Measurements from ENCODE around the gene SLC66A2. TPM values are rescaled to one million over a fixed set of nuclear protein-coding genes. Genes with fewer than 3 reads are reported as not detected.

Gene SLC66A2
- total and polyA plus RNA-seq, 2 of the 13 experiments (the other 11 are each of a cell fraction or from before 2014, with no cell fraction given) = 33.5 to 41.9 TPM

DNA sequence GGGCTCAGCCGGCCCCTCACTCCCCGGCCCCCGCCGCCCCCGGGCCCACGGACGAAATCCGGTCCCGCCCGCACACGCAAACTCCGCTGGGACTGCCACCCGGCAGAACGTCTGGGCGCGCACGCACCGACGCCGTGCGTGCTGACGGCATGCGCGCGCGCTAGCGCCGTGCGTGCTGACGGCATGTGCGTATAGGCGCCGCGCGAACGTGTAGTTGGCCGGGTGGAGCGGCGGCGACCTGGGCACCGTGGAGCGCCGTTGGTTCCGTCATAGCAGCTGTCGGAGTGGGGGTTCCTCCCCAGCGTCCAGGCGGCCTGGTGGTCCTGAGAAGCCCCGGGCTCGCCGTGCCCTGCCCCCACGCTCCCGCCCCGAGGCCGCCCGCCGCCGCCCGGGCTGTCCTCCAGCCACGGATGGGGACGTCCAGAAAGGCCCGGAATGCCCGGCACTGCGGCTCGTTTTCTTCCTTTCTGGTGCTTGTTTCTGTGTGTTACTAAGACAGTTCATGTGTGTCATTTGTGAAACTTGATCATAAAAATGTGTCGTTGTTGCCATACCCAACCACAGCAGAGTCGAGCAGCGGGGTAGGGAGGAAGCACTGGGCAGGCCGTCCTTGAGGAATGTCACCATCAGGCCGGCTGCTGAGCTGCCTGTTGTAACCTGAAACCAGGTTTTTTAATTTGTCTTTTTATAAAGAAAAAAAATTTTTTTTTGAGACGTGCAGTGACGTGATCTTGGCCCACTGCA is 37.2 kb upstream of the SLC66A2 start, which contains the start of gene TXNL4A (continued):
- TF ChIP-seq, protein P1, sequence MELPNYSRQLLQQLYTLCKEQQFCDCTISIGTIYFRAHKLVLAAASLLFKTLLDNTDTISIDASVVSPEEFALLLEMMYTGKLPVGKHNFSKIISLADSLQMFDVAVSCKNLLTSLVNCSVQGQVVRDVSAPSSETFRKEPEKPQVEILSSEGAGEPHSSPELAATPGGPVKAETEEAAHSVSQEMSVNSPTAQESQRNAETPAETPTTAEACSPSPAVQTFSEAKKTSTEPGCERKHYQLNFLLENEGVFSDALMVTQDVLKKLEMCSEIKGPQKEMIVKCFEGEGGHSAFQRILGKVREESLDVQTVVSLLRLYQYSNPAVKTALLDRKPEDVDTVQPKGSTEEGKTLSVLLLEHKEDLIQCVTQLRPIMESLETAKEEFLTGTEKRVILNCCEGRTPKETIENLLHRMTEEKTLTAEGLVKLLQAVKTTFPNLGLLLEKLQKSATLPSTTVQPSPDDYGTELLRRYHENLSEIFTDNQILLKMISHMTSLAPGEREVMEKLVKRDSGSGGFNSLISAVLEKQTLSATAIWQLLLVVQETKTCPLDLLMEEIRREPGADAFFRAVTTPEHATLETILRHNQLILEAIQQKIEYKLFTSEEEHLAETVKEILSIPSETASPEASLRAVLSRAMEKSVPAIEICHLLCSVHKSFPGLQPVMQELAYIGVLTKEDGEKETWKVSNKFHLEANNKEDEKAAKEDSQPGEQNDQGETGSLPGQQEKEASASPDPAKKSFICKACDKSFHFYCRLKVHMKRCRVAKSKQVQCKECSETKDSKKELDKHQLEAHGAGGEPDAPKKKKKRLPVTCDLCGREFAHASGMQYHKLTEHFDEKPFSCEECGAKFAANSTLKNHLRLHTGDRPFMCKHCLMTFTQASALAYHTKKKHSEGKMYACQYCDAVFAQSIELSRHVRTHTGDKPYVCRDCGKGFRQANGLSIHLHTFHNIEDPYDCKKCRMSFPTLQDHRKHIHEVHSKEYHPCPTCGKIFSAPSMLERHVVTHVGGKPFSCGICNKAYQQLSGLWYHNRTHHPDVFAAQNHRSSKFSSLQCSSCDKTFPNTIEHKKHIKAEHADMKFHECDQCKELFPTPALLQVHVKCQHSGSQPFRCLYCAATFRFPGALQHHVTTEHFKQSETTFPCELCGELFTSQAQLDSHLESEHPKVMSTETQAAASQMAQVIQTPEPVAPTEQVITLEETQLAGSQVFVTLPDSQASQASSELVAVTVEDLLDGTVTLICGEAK (IDR thresholded peaks at IDR 0.05) = no peak
- TF ChIP-seq, protein P1 (CRISPR knock-in tag; IDR thresholded peaks at IDR 0.05) = peak; percentile 40; the same call in 1 of the 2 replicates
- TF ChIP-seq ZMYM3 (CRISPR knock-in tag; IDR thresholded peaks at IDR 0.05) = no peak
- peak; percentile 67; the same call in 1 of the 2 replicates for TF ChIP-seq ZFP36L1 (CRISPR knock-in tag; IDR thresholded peaks at IDR 0.05)
- peak; percentile 49 for TF ChIP-seq HDAC2 (CRISPR knock-in tag; IDR thresholded peaks at IDR 0.05)
- TF ChIP-seq POLR2AphosphoS2 (IDR thresholded peaks at IDR 0.05; ENCODE audit: low read depth, low read length) = 0 out of 2 replicates have a peak, but pooled peaks have one; percentile 58
- no peak for TF ChIP-seq GLMP (CRISPR knock-in tag; IDR thresholded peaks at IDR 0.05; ENCODE audit: borderline replicate concordance)
- no peak for TF ChIP-seq GABPA (IDR thresholded peaks at IDR 0.05; ENCODE audit: low read depth, low read length)
- TF ChIP-seq GABPA (CRISPR knock-in tag; IDR thresholded peaks at IDR 0.05; ENCODE audit: low read depth) = no peak
- TF ChIP-seq NFIC (IDR thresholded peaks at IDR 0.05; ENCODE audit: low read length) = no peak
- TF ChIP-seq ZNF724P (CRISPR knock-in tag; IDR thresholded peaks at IDR 0.05; ENCODE audit: borderline replicate concordance) = no peak
- no peak for TF ChIP-seq ZNF354B (CRISPR knock-in tag; IDR thresholded peaks at IDR 0.05)
- peak; percentile 79; the same call in 1 of the 2 replicates for TF ChIP-seq ZNF501 (CRISPR knock-in tag; IDR thresholded peaks at IDR 0.05)
- TF ChIP-seq NCOA5 (CRISPR knock-in tag; IDR thresholded peaks at IDR 0.05) = no peak
- TF ChIP-seq PHF5A (CRISPR knock-in tag; IDR thresholded peaks at IDR 0.05; ENCODE audit: low read depth, unreplicated experiment) = no peak
- no peak for TF ChIP-seq ZNF615 (CRISPR knock-in tag; IDR thresholded peaks at IDR 0.05; ENCODE audit: borderline replicate concordance)
- TF ChIP-seq HOXA5 (CRISPR knock-in tag; IDR thresholded peaks at IDR 0.05) = peak; percentile 63
- 0 out of 2 replicates have a peak, but pooled peaks have one; percentile 33 for TF ChIP-seq ZNF746 (CRISPR knock-in tag; IDR thresholded peaks at IDR 0.05)
- TF ChIP-seq MAFG (CRISPR knock-in tag; IDR thresholded peaks at IDR 0.05) = no peak
- TF ChIP-seq, protein P2, sequence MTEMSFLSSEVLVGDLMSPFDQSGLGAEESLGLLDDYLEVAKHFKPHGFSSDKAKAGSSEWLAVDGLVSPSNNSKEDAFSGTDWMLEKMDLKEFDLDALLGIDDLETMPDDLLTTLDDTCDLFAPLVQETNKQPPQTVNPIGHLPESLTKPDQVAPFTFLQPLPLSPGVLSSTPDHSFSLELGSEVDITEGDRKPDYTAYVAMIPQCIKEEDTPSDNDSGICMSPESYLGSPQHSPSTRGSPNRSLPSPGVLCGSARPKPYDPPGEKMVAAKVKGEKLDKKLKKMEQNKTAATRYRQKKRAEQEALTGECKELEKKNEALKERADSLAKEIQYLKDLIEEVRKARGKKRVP (CRISPR knock-in tag; IDR thresholded peaks at IDR 0.05) = peak in 1 of 2 experiments; percentile 26; a peak in 1 of 4 replicates
